DND-41 (cell line): ENCODE results near the gene ABITRAM.

Experiments
- ATAC-seq: fragments of 200-7000 bp; cut with Tn5 transposase; 3 replicates; pipeline ENCODE4 v1.9.1; 2021; ENCODE audit warnings: low read depth; ENCODE audit not compliant: insufficient read depth
- DNase-seq: peaks from one replicate; pipeline ENCODE4 v3.0.0-alpha.2; 2020
- H2AFZ ChIP-seq: 2 replicates; pipeline ENCODE4 v1.6.0; 2012; ENCODE audit warnings: low read depth, low read length
- H3K27ac ChIP-seq: 2 replicates; pipeline ENCODE4 v1.5.1; 2012; ENCODE audit warnings: low read length, inconsistent platforms
- H3K27me3 ChIP-seq: fragments of 200-600 bp; sonication (generic); 2 replicates; pipeline ENCODE4 v1.6.0; 2012; ENCODE audit warnings: low read length, mild to moderate bottlenecking, inconsistent platforms; ENCODE audit not compliant: insufficient read depth, poor library complexity
- H3K36me3 ChIP-seq: 2 replicates; pipeline ENCODE4 v1.5.1; 2012; ENCODE audit warnings: low read length, inconsistent platforms; ENCODE audit not compliant: insufficient read depth
- H3K4me1 ChIP-seq: 2 replicates; pipeline ENCODE4 v1.5.1; 2012; ENCODE audit warnings: mild to moderate bottlenecking, low read length; ENCODE audit not compliant: insufficient read depth
- H3K4me2 ChIP-seq: 2 replicates; pipeline ENCODE4 v1.6.0; 2012; ENCODE audit warnings: mild to moderate bottlenecking, moderate library complexity, low read length, inconsistent platforms; ENCODE audit not compliant: insufficient read depth
- H3K4me3 ChIP-seq, 2 experiments: fragments of 200-600 bp in 1 of 2; shearing (Covaris generic) in 1 of 2; 2 replicates each; pipeline ENCODE4 v1.5.1; 2012 to 2016; ENCODE audit warnings: inconsistent platforms in 2 of 2, low read length in 2 of 2, mild to moderate bottlenecking in 2 of 2, low read depth in 1 of 2, moderate library complexity in 1 of 2
- H3K79me2 ChIP-seq: 2 replicates; pipeline ENCODE4 v1.6.0; 2012; ENCODE audit warnings: low read length, inconsistent platforms; ENCODE audit not compliant: insufficient read depth
- H3K9ac ChIP-seq: 2 replicates; pipeline ENCODE4 v1.6.0; 2012; ENCODE audit warnings: low read depth, mild to moderate bottlenecking, inconsistent platforms, low read length, moderate library complexity
- H3K9me3 ChIP-seq: 2 replicates; pipeline ENCODE4 v1.5.1; 2012; ENCODE audit warnings: low read length, moderate library complexity, mild to moderate bottlenecking, inconsistent platforms; ENCODE audit not compliant: insufficient read depth, severe bottlenecking
- H4K20me1 ChIP-seq: 2 replicates; pipeline ENCODE4 v1.6.0; 2012; ENCODE audit warnings: low read length; ENCODE audit not compliant: insufficient read depth
- EZH2 ChIP-seq: IDR thresholded peaks from 3 replicates; pipeline ENCODE4 v1.6.1; 2012; ENCODE audit warnings: borderline replicate concordance, low read depth, mild to moderate bottlenecking, moderate library complexity, low read length, inconsistent platforms; ENCODE audit not compliant: severe bottlenecking
- TF ChIP-seq, protein P1 (sequence below): IDR thresholded peaks from 2 replicates; pipeline ENCODE4 v1.5.1; 2012; ENCODE audit warnings: borderline replicate concordance, low read length, moderate library complexity, mild to moderate bottlenecking; ENCODE audit not compliant: poor library complexity, severe bottlenecking; ENCODE audit errors: extremely low read depth

ABITRAM gene

DNA sequence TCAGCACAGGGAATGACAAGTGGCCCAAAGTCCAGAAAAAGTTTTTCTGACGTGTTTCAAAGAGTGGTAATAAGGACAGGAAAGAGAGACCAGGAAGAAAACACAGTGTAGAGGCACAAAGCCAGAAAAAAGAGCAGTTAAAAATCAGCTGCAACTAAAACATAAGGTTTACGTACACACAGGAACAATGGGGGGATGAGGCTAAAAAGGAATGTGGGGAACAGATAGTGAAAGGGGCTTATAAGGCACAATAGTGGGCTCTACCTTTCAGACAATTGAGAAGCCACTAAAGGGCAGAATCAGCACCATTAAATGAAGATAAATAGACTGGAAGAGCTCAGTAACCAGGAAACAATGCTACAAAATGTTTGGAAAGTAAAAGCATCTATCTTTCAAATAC, 5.8 kb upstream of the ABITRAM start:
- Histone ChIP-seq H3K4me2 (no peak overlapping the region), H3K27ac (no peak overlapping the region), H3K79me2 (peaks cover 24% of the 10 kb centered on the region), H3K4me1 (peaks cover 20% of the 10 kb centered on the region), H2AFZ (no peak overlapping the region), H3K9me3 (no peaks in the 10 kb centered on the region), H3K9ac (no peak overlapping the region), H3K27me3 (no peaks in the 10 kb centered on the region), H4K20me1 (no peaks in the 10 kb centered on the region), H3K36me3 (peaks cover 61% of the 10 kb centered on the region), H3K4me3 (no peak overlapping the region)
- DNase-seq (no peak), ATAC-seq (no peak)
- no peak for TF ChIP-seq EZH2
- TF ChIP-seq, protein P1, sequence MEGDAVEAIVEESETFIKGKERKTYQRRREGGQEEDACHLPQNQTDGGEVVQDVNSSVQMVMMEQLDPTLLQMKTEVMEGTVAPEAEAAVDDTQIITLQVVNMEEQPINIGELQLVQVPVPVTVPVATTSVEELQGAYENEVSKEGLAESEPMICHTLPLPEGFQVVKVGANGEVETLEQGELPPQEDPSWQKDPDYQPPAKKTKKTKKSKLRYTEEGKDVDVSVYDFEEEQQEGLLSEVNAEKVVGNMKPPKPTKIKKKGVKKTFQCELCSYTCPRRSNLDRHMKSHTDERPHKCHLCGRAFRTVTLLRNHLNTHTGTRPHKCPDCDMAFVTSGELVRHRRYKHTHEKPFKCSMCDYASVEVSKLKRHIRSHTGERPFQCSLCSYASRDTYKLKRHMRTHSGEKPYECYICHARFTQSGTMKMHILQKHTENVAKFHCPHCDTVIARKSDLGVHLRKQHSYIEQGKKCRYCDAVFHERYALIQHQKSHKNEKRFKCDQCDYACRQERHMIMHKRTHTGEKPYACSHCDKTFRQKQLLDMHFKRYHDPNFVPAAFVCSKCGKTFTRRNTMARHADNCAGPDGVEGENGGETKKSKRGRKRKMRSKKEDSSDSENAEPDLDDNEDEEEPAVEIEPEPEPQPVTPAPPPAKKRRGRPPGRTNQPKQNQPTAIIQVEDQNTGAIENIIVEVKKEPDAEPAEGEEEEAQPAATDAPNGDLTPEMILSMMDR, result no peak

DNA sequence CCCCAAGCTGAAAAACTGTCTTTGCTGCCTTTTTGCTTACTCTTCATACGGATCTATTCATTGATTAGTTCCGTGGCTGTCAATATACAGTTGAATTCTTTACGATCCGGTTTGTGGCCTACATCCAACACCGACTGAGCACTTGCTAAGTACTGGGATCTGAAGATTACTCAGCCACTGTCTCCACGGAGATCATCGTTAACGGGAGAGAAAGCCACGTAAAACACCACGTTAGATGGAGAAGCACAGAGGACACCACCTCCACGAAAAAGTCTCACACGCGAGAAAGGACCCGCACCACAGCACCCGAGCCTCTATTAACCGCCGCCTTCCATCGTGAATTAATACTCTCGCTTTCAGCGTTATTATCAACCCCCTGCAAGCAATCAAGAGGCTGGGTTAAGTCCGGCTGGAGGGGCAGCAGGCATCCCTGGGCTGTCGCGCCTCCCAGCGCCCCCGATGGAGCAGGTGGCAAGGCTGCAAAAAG, 926 bp upstream of the ABITRAM start:
- TF ChIP-seq, protein P1, result no peak
- TF ChIP-seq EZH2, result no peak
- no peaks in the 10 kb centered on the region for H3K9me3 ChIP-seq
- peak overlapping the region; percentile 84 for H3K27ac ChIP-seq
- peak overlapping the region; percentile 86 for H3K9ac ChIP-seq
- peaks cover 44% of the 10 kb centered on the region for H3K79me2 ChIP-seq
- H3K4me1 ChIP-seq, result peaks cover 33% of the 10 kb centered on the region
- no peaks in the 10 kb centered on the region for H3K27me3 ChIP-seq
- peaks cover 18% of the 10 kb centered on the region for H3K36me3 ChIP-seq
- peak overlapping the region; percentile 95 for H2AFZ ChIP-seq
- ATAC-seq, result no peak
- H3K4me3 ChIP-seq, result peak overlapping the region; percentile 69 to 92
- H3K4me2 ChIP-seq, result peak overlapping the region; percentile 77
- DNase-seq, result no peak
- no peaks in the 10 kb centered on the region for H4K20me1 ChIP-seq

DNA sequence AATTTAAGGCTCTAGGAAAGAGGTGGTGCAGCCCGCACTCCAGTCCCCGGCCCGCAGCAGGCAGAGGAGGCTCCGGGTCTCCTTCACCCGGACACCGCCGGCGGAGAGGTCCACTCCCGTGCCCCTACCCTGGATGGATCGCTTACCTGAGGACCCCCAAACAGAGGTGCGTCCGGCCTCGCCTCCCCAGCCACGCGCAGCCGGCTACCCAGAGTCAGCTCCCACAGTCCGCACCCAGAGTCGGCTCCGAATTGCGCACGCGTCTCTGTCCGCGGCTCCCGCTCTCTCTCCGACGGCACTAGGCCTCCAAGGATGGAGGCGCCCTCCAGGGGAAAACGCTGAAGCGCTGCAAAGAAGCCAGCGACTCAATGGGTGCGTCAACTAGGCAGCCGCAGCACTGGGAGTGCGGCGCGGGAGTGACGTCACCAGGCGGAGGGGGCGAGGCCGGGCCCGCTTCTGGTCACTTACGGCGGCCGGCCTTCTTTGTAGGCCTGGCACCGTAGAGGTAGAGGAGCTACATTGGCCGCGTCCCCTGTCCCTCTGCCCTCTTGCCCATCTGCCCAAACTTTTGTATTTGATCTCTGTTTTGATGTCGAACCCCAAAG, 380 bp upstream of the ABITRAM start, which contains the start of gene ELP1:
Gene ELP1, minus strand, starts transcription at position 407 of the 605 bp plus-strand sequence. CDS start 2,978 bp downstream, outside the sequence.
- DNase-seq (peak; percentile 88), ATAC-seq (peak; percentile 85)
- Histone ChIP-seq H3K27me3 (no peaks in the 10 kb centered on the region), H3K4me3 (peak within 1 kb of the TSS; percentile 69 to 92), H3K4me2 (peak within 1 kb of the TSS; percentile 77), H3K79me2 (peaks cover 44% of the 10 kb centered on the region), H3K9me3 (no peaks in the 10 kb centered on the region), H3K27ac (peak within 1 kb of the TSS; percentile 84), H3K9ac (peak within 1 kb of the TSS; percentile 86), H3K4me1 (peaks cover 33% of the 10 kb centered on the region), H3K36me3 (peaks cover 13% of the 10 kb centered on the region), H4K20me1 (no peaks in the 10 kb centered on the region), H2AFZ (peak within 1 kb of the TSS; percentile 95)
- TF ChIP-seq EZH2, result no peak
- TF ChIP-seq, protein P1, result peak; percentile 47
